AG04450 (cell line): ENCODE results near the gene CSTB. TPM values are rescaled to one million over a fixed set of nuclear protein-coding genes. Genes with fewer than 3 reads are reported as not detected.

Experiments
- CTCF ChIA-PET: fragments of 300-600, 350-600 bp; formaldehyde crosslinking; extraction: SDS; loops from one replicate; lab custom pipeline; 2022; ENCODE audit warnings: antibody characterized with exemption, inconsistent platforms; lab: Charles Lee
- POLR2A ChIA-PET: fragments of 350-600 bp; formaldehyde crosslinking; extraction: SDS; loops from one replicate; lab custom pipeline; 2021; ENCODE audit warnings: antibody characterized with exemption, inconsistent platforms; lab: Yijun Ruan, JAX
- DNase-seq: peaks from one replicate; pipeline ENCODE4 v3.0.0-alpha.2; 2011; ENCODE audit warnings: low read depth, low spot score
- H3K27ac ChIP-seq: one replicate; pipeline ENCODE4 v1.5.1; 2012; ENCODE audit warnings: low read depth, low read length, control low read depth
- H3K27me3 ChIP-seq: one replicate; pipeline ENCODE4 v1.6.0; 2012; ENCODE audit warnings: low read length; ENCODE audit not compliant: control insufficient read depth, insufficient read depth
- H3K4me3 ChIP-seq: 2 replicates; pipeline ENCODE4 v1.5.1; 2011; ENCODE audit warnings: mild to moderate bottlenecking, low read depth, low read length, control low read depth
- H3K9me3 ChIP-seq: 2 replicates; pipeline ENCODE4 v1.5.1; 2012; ENCODE audit warnings: low read length; ENCODE audit not compliant: control insufficient read depth, insufficient read depth
- polyA plus RNA-seq: library from polyadenylated mRNA; depleted of rRNA; stranded (reverse); fragments of >200 nt; gene quantifications from 2 replicates; pipeline ENCODE4 v1.2.3, GENCODE V29; 2011
- TF ChIP-seq, protein P1 (sequence below): IDR thresholded peaks from 2 replicates; pipeline ENCODE4 v1.5.1; 2011; ENCODE audit warnings: low read depth, low read length, control low read depth, inconsistent platforms

CSTB gene
- polyA plus RNA-seq, 1 experiment, result 54.3 TPM

- ChIA-PET CTCF (interaction anchor here (0.7 kb wide), 2 partner anchors 12 to 396 kb away, joined by 3 to 4 read pairs; no protein-coding TSS in a partner anchor), POLR2A (interaction anchor here (0.8 kb wide), 1 partner anchor 11 kb away, joined by 3 read pairs; no protein-coding TSS in a partner anchor)
- TF ChIP-seq, protein P1, sequence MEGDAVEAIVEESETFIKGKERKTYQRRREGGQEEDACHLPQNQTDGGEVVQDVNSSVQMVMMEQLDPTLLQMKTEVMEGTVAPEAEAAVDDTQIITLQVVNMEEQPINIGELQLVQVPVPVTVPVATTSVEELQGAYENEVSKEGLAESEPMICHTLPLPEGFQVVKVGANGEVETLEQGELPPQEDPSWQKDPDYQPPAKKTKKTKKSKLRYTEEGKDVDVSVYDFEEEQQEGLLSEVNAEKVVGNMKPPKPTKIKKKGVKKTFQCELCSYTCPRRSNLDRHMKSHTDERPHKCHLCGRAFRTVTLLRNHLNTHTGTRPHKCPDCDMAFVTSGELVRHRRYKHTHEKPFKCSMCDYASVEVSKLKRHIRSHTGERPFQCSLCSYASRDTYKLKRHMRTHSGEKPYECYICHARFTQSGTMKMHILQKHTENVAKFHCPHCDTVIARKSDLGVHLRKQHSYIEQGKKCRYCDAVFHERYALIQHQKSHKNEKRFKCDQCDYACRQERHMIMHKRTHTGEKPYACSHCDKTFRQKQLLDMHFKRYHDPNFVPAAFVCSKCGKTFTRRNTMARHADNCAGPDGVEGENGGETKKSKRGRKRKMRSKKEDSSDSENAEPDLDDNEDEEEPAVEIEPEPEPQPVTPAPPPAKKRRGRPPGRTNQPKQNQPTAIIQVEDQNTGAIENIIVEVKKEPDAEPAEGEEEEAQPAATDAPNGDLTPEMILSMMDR, result no peak
- no peak for DNase-seq
- H3K27me3 ChIP-seq, result no peaks in the 10 kb centered on the region
- peak overlapping the region; percentile 31 for H3K27ac ChIP-seq
- no peak overlapping the region for H3K4me3 ChIP-seq
- peaks cover 10% of the 10 kb centered on the region for H3K9me3 ChIP-seq
Observed at GRCh38 chr21:43757601-43758000, 18.5 kb downstream of the CSTB start.

- CTCF ChIA-PET, result no interaction called here
- POLR2A ChIA-PET, result no interaction called here
- TF ChIP-seq, protein P1, result no peak
Observed at GRCh38 chr21:43755820-43756594, 20.1 kb downstream of the CSTB start.

DNA sequence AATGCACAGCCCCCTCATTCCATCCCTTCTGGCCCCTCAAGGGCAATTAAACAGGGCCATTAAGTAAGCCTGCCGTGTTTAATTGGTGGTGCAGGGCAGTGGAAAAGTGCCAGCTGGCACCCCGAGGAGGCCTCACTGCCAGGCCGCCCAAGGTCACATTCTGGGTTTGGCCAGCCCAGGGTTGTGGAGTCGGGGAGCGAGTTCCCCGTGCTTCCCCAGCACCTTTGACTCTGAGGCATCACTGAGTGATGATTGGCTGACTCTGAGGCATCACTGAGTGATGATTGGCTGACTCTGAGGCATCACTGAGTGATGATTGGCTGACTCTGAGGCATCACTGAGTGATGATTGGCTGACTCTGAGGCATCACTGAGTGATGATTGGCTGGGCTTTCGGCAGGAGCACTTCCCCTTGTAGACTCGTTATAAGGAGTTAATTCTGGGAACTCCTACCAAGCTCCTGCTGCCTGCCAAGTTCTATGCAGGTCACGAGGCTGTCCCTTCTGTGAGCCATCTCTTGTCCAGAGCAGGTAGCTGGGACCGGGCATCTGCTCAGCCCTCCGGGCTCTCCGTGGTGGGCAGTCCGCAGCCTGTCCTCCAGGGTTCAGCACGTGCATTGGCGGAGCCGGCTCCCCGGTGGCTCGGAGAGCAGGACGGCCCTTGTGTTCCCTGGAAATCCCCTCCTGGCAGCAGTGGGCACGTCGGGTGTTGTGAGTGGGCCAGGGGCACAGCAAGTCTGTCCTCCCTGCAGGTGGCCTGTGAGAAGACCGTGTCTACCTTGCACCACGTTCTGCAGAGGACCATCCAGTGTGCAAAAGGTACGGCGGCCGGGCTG is 20.9 kb downstream of the CSTB start:
- H3K9me3 ChIP-seq, result peaks cover 5% of the 10 kb centered on the region; the same call in 1 of the 2 replicates
- H3K27me3 ChIP-seq, result no peaks in the 10 kb centered on the region
- H3K27ac ChIP-seq, result no peak overlapping the region
- no peak for DNase-seq
- no peak overlapping the region for H3K4me3 ChIP-seq
- POLR2A ChIA-PET, result no interaction called here
- CTCF ChIA-PET, result no interaction called here
- TF ChIP-seq, protein P1, result no peak

More at GRCh38 chr21:43755820-43756594, 20.1 kb downstream of the CSTB start:
- no peak overlapping the region for H3K4me3 ChIP-seq
- H3K9me3 ChIP-seq, result peaks cover 5% of the 10 kb centered on the region; the same call in 1 of the 2 replicates
- DNase-seq, result no peak
- no peak overlapping the region for H3K27ac ChIP-seq
- no peaks in the 10 kb centered on the region for H3K27me3 ChIP-seq

DNA sequence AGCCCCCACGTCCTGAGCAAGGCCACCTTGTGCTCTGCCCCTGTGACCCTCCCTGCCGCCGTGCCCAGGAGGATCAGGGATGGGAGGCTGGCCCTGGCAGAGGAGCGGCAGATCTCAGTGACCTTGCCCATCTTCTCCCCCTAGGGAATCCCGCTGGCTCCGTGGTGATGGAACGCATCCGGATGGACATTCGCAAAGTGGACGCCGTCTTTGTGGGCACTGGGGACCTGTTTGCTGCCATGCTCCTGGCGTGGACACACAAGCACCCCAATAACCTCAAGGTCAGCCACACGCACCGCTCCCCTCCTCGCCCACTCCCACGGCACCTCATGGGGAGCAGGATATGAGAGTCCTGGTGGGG is 22.7 kb downstream of the CSTB start:
- Histone ChIP-seq H3K4me3 (no peak overlapping the region), H3K9me3 (peaks cover 5% of the 10 kb centered on the region; the same call in 1 of the 2 replicates), H3K27ac (no peak overlapping the region), H3K27me3 (no peaks in the 10 kb centered on the region)
- POLR2A ChIA-PET, result no interaction called here
- TF ChIP-seq, protein P1, result no peak
- CTCF ChIA-PET, result no interaction called here
- no peak for DNase-seq
